GM19438 (cell line): ENCODE results near the gene BAIAP2.

Source experiments
- ATAC-seq: cut with Tn5 transposase; IDR thresholded peaks from one replicate; pipeline ENCODE4 v1.9.1; 2021; ENCODE audit warnings: low read depth; ENCODE audit not compliant: unreplicated experiment

The BAIAP2 gene

DNA sequence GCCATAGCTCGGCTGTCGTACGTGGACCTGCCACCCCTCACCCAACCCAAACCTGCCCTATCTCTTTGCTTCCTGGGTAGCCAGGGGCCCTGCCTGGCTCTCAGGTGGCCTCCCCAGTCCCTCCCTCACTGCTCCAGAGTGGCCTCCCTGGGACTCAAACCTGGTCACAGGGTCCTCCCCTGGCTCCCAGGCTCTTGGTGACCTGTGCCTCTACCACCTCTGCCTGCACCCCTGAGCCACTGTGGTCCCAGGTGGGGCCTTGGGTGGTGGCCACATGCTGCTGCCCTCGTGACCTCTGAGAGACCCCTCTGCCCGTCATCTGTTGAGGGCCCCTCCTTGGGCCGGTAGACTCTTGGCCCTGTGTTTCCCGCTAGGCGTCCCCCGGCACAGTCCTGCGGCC is 65.7 kb downstream of the BAIAP2 start:
- ATAC-seq: no peak

DNA sequence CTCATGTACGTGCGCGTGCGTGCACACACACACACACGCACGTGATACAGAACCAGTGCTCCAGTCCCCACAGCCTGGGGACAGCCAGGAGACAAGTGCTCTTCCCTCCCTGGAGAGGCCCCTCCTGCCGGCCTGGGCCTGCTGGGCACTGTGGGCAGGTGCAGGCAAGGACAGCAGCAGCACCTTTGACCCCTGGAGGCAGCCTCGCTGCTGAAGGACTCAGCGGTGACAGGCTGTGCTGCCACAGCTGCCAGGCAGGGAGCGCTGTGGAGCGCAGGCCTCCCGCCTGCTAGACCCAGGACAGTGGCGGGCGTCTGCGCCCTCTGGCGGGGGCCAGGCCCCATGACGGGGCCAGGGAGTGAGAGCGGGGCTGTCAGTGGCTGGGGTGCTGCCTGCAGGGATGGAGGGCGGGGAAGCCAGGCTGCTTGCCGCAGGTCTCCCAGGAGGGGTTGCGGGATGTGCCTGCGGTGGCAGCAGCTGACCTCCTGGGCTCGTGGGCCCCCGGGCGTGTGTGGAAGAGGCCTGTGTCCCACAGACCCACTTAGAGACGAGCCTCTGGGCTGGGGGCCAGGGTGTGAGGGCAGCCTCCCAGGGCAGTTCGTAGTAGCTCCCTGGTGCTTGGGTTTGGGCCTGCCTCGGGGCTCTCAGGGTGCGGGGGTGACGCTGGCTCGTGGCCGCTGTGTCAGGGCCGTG is 66.8 kb downstream of the BAIAP2 start:
- peak; percentile 69 for ATAC-seq

DNA sequence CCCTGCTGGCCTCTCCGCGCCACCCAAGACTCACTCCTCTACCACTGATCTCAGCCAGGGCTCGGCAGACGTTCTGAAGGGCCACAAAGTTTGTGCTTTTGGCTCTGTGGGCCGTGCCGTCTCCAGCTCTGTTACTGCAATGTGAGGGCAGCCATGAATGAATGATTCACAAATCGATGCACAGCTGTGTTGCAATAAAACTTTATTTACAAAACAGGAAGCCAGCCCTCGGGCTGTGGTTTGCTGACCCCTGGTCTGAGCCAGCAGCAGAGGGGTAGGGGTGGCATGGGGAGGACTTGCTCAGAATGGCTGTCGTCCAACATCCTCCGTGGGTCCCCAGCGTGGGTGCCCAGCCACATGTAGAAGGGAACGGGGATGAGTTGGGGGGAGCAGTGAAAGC is 67.4 kb downstream of the BAIAP2 start:
- no peak for ATAC-seq

DNA sequence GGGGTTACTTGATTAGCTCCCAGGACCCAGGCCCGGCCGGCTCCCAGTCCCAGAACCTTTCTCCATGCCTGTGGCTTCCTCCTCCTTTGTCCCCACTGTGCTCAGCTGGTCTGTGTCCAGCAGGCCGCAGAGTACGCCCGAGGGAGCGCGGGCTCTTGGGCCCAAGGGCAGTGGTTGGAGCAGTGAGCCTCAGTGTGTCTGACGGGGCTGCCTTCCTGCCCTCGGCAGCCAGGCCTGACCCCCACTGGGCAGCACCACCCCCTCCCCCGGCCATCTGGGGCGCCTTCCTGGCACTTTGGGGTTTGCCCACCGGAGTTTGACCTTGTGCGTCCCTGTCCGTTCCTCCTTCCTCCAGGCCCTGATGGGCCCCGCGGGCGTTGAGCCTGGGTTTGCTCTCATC is 67.9 kb downstream of the BAIAP2 start:
- no peak for ATAC-seq

DNA sequence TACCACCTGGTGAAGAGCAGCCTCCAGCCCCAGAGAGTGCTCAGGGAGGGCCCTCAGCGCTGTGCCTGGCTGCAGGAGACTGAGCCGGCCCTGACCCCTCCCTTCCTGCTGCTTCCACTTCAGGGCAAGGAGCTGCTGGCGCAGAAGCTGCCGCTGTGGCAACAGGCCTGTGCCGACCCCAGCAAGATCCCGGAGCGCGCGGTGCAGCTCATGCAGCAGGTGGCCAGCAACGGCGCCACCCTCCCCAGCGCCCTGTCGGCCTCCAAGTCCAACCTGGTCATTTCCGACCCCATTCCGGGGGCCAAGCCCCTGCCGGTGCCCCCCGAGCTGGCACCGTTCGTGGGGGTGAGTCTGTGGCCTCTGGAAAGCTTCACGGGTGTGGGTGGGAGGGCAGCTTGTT is 68.4 kb downstream of the BAIAP2 start:
- no peak for ATAC-seq

DNA sequence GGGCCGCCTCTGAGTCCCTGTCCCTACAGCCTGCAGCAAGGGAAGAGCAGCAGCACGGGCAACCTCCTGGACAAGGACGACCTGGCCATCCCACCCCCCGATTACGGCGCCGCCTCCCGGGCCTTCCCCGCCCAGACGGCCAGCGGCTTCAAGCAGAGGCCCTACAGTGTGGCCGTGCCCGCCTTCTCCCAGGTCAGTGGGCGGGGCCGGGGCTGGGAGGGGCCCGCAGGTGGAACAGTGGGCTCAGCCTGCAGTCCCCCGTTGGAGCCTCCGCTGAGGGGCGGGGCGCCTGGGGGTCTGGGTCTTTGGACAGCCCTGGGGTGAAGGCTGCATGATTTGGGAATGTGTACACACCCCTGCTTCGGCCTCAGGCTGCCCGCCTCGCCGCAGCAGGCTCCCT is 71.8 kb downstream of the BAIAP2 start:
- ATAC-seq: no peak

DNA sequence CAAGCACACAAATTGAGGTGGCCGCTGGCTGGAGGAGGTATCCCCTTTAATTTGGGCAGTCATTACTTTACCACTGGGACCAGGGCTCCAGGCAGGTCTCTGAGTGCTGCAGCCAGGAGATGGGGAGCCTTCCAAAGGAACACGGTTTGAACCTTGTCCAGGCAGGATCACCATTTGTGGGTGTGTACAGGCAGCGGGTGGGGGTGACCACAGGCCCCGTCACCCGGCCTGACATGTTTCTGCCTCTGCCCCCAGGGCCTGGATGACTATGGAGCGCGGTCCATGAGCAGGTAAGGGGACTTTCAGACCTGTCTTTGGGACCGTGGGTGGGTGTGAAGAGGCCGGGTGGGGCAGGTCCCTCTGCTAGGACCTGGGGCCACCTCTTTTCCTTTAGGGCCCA is 73.3 kb downstream of the BAIAP2 start:
- ATAC-seq: no peak

DNA sequence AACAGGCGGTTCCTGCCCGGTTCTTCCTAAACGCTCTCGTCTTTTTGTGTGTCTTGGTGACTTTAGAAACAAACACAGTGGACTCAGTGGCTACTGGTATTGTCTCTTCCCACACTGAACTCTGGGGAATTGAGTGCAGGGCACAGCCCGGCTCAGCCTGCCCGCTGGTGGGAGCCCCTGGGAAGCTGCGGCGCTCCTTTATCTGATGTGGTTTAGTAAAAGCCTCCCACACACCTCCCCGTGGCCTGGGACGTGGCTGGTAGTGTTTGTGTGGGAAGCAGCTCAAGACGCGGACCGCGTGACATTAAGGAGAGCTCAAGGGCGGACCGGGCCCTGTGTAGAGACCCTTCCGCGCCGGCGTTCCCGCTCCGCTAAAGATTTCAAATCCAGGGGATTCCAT is 75.0 kb downstream of the BAIAP2 start:
- ATAC-seq: no peak

DNA sequence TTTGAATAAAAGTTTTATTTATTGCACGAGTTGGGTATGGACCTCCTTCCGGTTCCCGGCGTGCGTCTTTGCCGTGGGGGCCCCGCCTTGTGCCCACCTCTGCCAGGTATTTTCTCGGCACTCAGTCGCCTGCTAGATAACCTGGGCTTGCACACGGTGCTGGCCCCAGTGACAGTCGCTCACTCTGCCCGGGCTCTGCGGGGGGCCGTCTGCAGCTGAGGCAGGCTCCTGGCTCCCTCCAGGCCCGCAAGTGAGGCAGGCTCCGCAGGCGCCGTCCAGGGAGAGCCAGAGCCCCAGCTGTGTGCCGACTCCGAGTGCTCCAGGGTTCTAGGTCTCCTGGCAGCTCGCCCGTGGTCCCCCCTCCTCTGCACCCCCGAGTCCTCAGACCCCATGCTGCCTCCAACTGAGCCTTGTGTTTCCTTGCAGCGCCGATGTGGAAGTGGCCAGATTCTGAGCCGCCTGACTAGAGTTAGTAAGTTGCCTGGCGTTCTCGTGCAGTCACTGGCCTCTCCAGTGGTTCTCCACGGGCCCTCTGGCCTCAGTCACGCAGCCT is 75.6 kb downstream of the BAIAP2 start:
- ATAC-seq: no peak

DNA sequence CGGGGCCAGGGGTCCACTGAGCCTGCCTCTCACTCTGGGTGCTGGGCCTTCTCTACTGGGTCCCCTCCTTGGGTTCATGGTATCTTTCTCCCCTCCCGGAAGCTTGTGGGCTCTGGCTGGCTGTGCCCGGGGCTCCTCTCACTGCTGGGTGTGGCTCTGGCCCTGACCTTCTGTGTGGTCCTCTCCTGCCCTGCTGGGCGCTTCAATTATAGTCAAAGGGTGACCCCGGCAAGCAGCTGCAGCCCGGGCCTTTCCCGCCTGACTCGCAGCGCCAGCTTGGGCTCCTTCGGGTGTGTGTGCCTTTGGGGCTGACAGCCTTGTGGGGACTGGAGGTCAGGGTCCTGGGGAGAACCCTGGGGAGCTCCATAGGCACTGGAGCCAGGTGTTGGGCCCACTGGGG is 76.1 kb downstream of the BAIAP2 start:
- ATAC-seq: no peak

DNA sequence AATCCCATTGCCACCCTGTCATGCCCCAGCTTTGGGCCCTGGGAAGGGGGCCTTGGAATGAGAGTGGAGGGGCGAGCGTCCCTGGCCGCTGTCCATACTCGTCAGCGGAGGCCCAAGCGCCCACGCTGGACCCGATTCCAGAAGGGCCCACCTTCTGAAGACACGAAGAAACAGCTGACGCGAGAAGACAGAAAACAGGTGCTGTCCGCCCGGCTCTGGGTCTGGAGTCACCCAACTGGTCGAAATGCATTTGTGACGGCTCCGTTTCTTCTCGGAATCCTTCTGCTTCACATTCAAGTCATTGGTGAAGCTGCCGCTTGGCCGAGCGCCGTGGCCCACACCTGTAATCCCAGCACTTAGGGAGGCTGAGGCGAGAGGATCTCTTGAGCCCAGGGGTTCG is 77.5 kb downstream of the BAIAP2 start:
- no peak for ATAC-seq

DNA sequence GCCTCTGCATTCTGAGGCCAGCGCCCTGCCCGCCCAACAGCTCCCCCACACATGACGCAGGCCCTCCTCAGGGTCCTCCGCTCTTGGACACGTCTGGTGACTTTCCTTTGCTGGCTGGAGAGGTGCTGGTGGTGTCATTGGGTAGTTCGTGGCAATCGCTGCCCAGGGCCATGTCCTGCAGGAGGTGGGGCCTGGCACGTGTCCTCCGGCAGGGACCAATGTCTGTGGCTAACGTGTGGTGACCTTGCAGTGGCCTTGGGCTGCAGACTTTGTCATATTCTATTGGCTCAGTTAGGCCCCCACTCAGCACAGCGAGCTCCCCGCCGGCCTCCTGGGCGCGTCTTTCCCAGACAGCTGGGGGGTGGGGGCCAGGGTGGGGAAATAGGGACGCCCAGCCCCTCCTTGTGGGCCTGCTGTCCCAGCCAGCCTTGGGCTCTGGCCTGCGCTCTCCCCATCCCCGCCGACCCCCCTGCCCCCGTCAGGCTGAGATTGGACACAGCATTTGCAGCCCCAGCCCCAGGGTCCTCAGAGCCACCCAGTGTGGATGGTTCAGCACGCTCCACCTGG is 78.3 kb downstream of the BAIAP2 start:
- ATAC-seq: no peak

DNA sequence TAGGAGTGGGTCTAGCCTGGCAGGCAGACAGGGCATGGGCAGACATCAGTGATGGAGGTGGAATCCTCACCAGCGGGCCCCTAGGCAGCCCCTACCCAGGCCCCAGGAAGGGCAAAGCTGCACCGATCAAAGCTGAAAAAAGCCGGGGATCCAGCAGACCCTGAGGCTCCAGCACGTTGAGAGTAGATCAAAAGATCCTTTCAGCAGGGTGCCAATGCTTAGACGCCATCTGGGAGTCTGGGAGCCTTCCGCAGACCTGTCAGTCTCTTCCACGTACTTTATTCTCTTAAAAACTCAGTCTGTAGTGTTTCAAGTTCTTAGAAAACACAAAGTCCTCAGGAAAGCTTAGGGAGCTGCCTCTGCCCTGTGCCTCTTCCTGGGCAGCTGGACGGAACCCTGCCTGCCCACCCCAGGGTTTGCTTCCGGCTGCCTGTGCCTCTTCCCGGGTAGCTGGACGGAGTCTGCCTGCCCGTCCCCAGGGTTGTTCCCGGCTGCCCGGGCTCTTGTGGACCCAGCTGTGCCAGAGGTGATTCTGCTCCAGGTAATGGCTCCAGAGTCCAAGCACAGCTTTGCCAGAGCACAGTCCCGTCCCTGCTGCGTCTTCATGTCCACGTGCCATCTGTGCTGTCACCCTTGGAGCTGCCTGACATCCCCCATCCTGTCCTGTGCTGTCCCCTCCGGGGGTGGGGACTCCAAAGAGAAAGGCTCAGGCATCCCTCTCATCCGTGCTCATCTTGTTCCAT is 79.6 kb downstream of the BAIAP2 start:
- ATAC-seq: no peak

DNA sequence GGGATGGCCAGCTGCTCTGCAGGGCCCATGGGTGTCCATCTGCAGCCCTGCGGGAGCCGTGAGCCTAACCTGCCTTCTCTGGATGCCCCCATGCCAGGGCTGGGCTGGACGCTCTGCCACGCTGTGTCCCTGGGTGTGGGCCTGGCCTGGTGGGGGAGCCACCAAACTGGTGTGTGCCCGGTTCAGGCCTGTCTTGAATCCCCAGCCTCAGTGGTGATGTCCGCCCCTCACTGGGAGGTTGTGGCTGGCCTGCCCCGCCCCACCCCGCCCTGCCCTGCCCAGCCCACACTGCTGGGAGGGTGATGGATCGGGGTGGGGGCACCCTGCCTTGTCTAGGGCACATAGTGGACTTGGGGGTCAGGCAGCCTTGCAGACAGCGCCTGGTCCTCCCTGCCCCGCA is 80.3 kb downstream of the BAIAP2 start:
- no peak for ATAC-seq

DNA sequence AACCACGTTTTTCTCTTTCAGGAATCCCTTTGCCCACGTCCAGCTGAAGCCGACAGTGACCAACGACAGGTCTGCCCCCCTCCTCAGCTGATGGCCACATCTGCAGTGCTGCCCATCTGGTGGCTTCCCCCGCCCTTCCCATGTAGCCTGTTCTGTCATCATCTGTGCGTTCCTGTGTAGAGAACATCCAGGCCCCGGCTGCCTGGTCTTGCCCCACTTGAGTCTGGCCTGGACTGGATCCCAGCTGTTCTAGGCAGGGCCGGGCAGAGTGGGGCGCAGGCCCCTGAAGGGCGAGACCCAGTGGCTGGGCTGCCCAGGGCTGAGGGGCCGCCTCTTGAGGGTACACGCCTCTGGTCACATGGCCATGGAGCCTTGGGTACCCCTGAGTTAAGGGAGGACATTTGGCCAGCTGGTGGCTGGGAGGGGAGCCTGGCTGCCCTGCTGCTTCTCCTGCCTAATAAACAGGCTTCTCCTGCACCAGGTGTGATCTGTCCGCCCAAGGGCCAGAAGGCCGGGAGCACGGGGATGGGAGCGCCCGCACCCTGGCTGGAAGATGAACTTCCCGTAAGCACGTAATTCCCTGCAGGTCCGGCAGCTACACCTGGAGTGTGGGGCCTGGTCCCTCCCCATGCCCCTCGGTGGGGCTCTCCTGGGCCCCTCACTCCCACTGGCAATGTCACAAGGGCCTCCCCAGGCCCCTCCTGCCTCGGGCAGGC is 81.0 kb downstream of the BAIAP2 start:
- ATAC-seq: no peak

DNA sequence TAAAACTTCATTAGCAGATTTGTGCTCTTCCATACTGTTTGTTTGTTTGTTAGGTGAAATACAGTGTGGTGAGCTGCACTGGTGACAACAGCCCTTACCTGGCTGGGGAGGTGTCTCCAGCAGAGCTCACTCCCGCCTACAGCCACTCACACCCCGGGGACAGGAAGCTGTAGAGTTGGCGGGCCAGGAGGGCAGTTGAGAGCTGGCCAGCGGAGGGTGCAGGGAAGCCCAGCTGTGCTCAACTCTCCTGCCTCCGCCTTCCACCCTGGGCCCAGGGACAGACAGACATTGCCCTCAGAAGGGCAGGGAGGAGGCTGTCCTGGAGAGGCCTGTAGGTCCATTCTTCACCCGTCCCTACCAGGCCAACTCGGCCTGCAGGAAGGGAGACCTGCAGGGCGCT is 81.8 kb downstream of the BAIAP2 start:
- no peak for ATAC-seq

DNA sequence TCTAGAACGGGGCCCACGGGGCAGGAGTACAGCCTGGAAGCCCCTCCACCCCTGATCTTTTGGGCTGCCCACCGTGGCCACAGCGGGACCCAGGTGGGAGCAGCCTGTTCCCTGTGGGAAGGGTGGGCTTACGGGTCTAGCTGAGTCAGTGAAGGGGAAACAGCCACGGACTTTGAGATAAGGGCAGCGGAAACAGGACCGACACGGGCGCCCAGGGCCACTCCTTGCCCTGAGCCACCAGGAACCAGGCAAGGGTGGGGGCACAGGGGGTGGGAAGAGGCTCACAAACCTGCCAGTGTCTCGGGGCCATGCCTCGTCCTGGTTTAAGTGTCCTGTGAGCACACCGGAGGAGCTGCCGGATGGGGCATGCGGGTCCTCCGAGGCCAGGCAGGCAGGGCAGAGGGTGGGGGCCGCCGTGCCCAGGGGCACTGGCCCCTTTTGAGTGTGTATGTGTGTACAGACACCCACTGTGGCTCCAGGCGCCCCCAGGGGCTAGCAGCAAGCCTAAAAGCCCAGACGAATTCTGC is 82.8 kb downstream of the BAIAP2 start:
- ATAC-seq: no peak

DNA sequence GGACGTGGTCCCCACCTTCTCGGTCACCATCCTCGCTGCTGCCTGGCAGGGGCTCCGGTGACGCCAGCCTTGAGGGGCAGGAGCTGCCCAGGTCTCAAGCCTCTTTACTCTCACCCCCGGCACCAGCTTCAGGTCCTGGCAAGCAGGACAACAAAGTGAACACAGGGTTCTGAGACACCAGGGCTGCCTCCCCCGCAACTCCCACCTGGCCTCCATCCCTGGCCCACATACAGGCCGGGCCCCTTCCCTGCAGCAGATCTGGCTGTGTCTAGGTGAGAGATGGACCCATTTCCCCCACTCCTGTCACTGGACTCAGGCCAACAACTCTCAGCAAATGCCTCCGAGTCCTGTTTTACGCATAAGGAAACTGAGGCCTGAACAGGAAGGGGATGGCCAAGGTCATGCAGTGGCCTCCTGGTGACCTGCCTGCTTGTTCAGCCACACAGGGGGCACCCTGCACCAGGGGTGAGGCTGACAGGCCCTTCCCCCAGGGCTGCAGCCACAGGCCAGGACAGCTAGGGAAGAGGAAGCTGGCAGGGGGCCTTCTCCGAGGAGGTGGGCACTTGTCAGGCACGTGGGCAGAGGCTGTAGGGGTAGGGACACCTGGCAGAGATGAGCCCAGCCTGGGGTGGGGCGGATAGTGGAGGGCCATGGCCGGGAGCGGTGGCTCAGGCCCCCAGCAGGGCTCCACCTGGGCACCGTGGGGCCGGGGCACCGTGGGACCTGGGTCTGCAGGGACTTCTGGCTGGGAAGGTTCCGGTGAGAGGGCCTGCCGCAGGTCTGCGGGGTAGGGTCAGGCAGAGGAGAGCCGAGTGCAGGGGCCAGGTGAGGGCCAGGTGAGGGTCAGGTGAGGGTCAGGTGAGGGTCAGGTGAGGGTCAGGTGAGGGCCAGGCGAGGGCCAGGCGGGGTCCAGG is 83.6 kb downstream of the BAIAP2 start:
- ATAC-seq: no peak

DNA sequence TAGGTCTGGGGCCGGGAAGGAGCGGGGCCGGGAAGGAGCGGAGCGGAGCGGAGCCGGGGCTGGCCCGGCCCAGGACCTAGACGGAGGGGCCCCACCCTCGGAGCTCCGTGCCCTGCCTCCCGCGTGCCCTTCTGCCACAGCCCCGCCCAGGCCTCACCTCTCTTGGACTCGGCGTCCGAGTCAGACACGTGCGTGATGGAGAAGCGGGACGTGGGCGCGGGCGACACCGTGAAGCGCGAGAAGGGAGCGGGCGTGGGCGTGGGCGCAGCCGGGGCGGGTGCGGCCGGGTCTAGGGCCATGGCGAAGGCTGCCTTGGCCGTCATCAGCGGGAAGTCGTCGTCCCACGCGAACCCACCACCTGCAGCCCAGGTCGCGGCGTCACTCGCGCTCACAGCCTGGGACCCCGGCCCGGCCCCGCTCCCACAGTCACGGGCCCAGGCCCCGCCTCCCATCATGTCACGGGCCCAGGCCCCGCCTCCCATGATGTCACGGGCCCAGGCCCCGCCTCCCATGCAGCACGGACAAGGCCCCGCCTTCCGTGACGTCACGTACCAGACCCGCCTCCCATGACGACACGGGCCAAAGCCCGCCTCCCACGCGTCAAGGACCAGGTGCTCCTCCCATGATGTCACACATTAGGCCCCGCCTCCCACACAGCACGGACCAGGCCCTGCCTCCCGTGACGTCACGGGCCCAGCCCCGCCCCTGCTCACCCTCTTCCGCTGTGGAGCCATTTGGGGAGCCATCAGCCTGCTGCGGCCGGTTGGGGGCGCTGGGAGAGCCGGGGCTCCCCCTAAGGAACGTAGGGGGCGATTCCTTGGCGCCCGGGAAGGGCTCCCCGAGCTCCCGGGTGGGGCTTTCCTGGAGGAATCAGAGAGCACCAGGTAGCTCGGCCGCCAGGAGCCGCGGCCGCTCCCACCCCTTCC is 84.5 kb downstream of the BAIAP2 start:
- ATAC-seq: no peak
